OCI-LY3 (cell line): ENCODE measurements around the gene ZKSCAN5.

Experiments used
- H2AFZ ChIP-seq: fragments of 200-600, 300-600 bp; shearing (Covaris generic); 2 replicates; pipeline ENCODE4 v1.6.0; 2014; ENCODE audit warnings: antibody characterized with exemption, low read depth, low read length
- H3K27ac ChIP-seq: fragments of 200-600, 300-600 bp; sonication (generic); 2 replicates; pipeline ENCODE4 v1.5.1; 2014; ENCODE audit warnings: mild to moderate bottlenecking, low read length, moderate library complexity, mixed read lengths
- H3K27me3 ChIP-seq: fragments of 200-600, 300-600 bp; sonication (generic); 2 replicates; pipeline ENCODE4 v1.6.1; 2014; ENCODE audit warnings: low read depth, low read length, mixed read lengths
- H3K36me3 ChIP-seq: fragments of 200-600, 300-600 bp; sonication (generic); replicated peaks from 2 replicates; pipeline ENCODE3; 2014; ENCODE audit warnings: low read depth, low read length, mixed read lengths
- H3K4me1 ChIP-seq: fragments of 300-600, 200-600 bp; sonication (generic); 2 replicates; pipeline ENCODE4 v1.6.1; 2014; ENCODE audit warnings: low read length, mixed read lengths
- H3K4me2 ChIP-seq: fragments of 200-600, 300-600 bp; sonication (generic); 2 replicates; pipeline ENCODE4 v1.6.1; 2014; ENCODE audit warnings: low read length, mixed read lengths
- H3K4me3 ChIP-seq: fragments of 300-600, 200-600 bp; sonication (generic); 2 replicates; pipeline ENCODE4 v1.5.1; 2014; ENCODE audit warnings: antibody characterized with exemption, mild to moderate bottlenecking, low read length, moderate library complexity
- H3K79me2 ChIP-seq: fragments of 300-600, 200-600 bp; shearing (Covaris generic); 2 replicates; pipeline ENCODE4 v1.6.1; 2014; ENCODE audit warnings: mild to moderate bottlenecking, low read length, mixed read lengths
- H3K9ac ChIP-seq: fragments of 300-600, 200-600 bp; shearing (Covaris generic); 2 replicates; pipeline ENCODE4 v1.6.0; 2014; ENCODE audit warnings: mild to moderate bottlenecking, low read length, moderate library complexity
- H3K9me3 ChIP-seq: fragments of 200-600, 300-600 bp; shearing (Covaris generic); 2 replicates; pipeline ENCODE4 v1.6.1; 2014; ENCODE audit warnings: low read length, mixed read lengths; ENCODE audit not compliant: insufficient read depth
- H4K20me1 ChIP-seq: fragments of 200-600, 300-600 bp; sonication (generic); 2 replicates; pipeline ENCODE4 v1.6.1; 2016; ENCODE audit warnings: low read length, mixed read lengths; ENCODE audit not compliant: insufficient read depth
- EZH2phosphoT487 ChIP-seq: fragments of 200-600 bp; shearing (Covaris generic); IDR thresholded peaks from 2 replicates; pipeline ENCODE4 v1.6.1; 2018; ENCODE audit warnings: antibody characterized with exemption, mixed run types, low read depth
- TF ChIP-seq, protein P1 (sequence below): fragments of 200-600, 300-600 bp; sonication (generic); IDR thresholded peaks from 2 replicates; pipeline ENCODE4 v1.5.1; 2014; ENCODE audit warnings: antibody characterized with exemption, low read length, low read depth

The ZKSCAN5 gene

DNA sequence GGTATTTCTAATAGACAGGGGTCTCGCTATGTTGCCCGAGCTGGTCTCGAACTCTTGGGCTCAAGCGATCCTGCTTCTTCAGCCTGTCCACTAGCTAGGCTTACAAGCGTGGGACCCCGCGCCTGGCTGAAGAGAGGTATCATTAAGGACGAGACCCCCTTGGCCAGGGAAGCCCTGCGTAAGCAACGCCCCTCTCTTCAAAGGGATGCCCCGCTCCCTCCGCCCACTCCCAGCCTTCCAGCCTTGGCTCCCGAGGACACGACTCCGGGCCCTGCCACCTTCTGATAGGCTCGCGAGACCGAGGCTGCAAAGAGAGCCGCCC is 220 bp upstream of the ZKSCAN5 start:
- peak overlapping the region; percentile 71 for H3K4me2 ChIP-seq
- H3K4me3 ChIP-seq, result peak overlapping the region; percentile 88
- H2AFZ ChIP-seq, result peak overlapping the region; percentile 93
- no peaks in the 10 kb centered on the region for H3K9me3 ChIP-seq
- H3K9ac ChIP-seq, result peak overlapping the region; percentile 72
- peaks cover 50% of the 10 kb centered on the region for H3K79me2 ChIP-seq
- no peak for TF ChIP-seq EZH2phosphoT487
- TF ChIP-seq, protein P1, sequence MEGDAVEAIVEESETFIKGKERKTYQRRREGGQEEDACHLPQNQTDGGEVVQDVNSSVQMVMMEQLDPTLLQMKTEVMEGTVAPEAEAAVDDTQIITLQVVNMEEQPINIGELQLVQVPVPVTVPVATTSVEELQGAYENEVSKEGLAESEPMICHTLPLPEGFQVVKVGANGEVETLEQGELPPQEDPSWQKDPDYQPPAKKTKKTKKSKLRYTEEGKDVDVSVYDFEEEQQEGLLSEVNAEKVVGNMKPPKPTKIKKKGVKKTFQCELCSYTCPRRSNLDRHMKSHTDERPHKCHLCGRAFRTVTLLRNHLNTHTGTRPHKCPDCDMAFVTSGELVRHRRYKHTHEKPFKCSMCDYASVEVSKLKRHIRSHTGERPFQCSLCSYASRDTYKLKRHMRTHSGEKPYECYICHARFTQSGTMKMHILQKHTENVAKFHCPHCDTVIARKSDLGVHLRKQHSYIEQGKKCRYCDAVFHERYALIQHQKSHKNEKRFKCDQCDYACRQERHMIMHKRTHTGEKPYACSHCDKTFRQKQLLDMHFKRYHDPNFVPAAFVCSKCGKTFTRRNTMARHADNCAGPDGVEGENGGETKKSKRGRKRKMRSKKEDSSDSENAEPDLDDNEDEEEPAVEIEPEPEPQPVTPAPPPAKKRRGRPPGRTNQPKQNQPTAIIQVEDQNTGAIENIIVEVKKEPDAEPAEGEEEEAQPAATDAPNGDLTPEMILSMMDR, result no peak
- peaks cover 13% of the 10 kb centered on the region for H3K4me1 ChIP-seq
- H3K36me3 ChIP-seq, result no peaks in the 10 kb centered on the region
- no peaks in the 10 kb centered on the region for H3K27me3 ChIP-seq
- H4K20me1 ChIP-seq, result no peaks in the 10 kb centered on the region
- peak overlapping the region; percentile 74; the same call in 1 of the 2 replicates for H3K27ac ChIP-seq

DNA sequence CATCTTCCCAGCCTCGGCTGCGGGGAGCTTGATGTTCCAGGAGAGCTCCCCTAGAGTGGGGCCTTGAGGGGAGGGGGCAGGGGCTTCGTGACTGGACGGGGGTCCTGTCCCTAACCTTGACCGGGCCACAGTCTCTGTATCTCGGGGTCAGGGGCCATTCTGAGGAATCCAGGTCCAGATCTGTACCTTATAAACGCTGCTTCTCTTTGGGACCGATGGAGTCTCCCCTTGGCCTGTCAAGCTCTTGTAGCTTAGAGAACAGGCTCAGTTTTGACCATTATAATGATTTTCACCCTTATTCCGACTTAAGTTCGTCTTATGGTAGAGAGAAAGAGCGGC is 831 bp downstream of the ZKSCAN5 start:
- TF ChIP-seq EZH2phosphoT487, result no peak
- TF ChIP-seq, protein P1, result no peak
- Histone ChIP-seq H3K4me1 (peaks cover 13% of the 10 kb centered on the region), H4K20me1 (no peaks in the 10 kb centered on the region), H3K9ac (peak overlapping the region; percentile 72), H3K4me2 (peak overlapping the region; percentile 94), H3K9me3 (no peaks in the 10 kb centered on the region), H3K27me3 (no peaks in the 10 kb centered on the region), H2AFZ (0 out of 2 replicates have a peak overlapping the region, but pooled peaks have one; percentile 93), H3K36me3 (no peaks in the 10 kb centered on the region), H3K4me3 (peak overlapping the region; percentile 88), H3K79me2 (peaks cover 45% of the 10 kb centered on the region), H3K27ac (peak overlapping the region; percentile 74)

- no peak overlapping the region for H3K27ac ChIP-seq
Observed at GRCh38 chr7:99514050-99514449, 9.6 kb downstream of the ZKSCAN5 start.

GRCh38 chr7:99521399-99521798 is 16.9 kb downstream of the ZKSCAN5 start:
- no peak overlapping the region for H3K27ac ChIP-seq
- no peak overlapping the region for H3K4me2 ChIP-seq
- no peak overlapping the region for H3K9ac ChIP-seq

More at GRCh38 chr7:99514050-99514449, 9.6 kb downstream of the ZKSCAN5 start:
- TF ChIP-seq, protein P1, result no peak
- TF ChIP-seq EZH2phosphoT487, result no peak
- H3K4me1 ChIP-seq, result peaks cover 9% of the 10 kb centered on the region; the same call in 1 of the 2 replicates
- no peak overlapping the region for H3K9ac ChIP-seq
- no peak overlapping the region for H2AFZ ChIP-seq
- H3K4me2 ChIP-seq, result no peak overlapping the region
- no peaks in the 10 kb centered on the region for H3K27me3 ChIP-seq
- no peak overlapping the region for H3K4me3 ChIP-seq
- peaks cover 13% of the 10 kb centered on the region; the same call in 1 of the 2 replicates for H3K79me2 ChIP-seq
- no peaks in the 10 kb centered on the region for H4K20me1 ChIP-seq
- H3K36me3 ChIP-seq, result peaks cover 12% of the 10 kb centered on the region
- H3K9me3 ChIP-seq, result no peaks in the 10 kb centered on the region

More at GRCh38 chr7:99521399-99521798, 16.9 kb downstream of the ZKSCAN5 start:
- no peaks in the 10 kb centered on the region for H4K20me1 ChIP-seq
- H3K4me3 ChIP-seq, result no peak overlapping the region
- H3K4me1 ChIP-seq, result no peaks in the 10 kb centered on the region; the same call in 1 of the 2 replicates
- peaks cover 18% of the 10 kb centered on the region for H3K36me3 ChIP-seq
- H3K9me3 ChIP-seq, result no peaks in the 10 kb centered on the region
- TF ChIP-seq, protein P1, result no peak
- TF ChIP-seq EZH2phosphoT487, result no peak
- no peak overlapping the region for H2AFZ ChIP-seq
- no peaks in the 10 kb centered on the region for H3K27me3 ChIP-seq
- no peaks in the 10 kb centered on the region for H3K79me2 ChIP-seq
